GM12878 (cell line): ENCODE results near the gene ZBTB34. TPM values are rescaled to one million over a fixed set of nuclear protein-coding genes. Genes with fewer than 3 reads are reported as not detected.

Experiments used
- CBX3 ChIP-seq: fragments of 200-600 bp; sonication (generic); IDR thresholded peaks from 2 replicates; pipeline ENCODE4 v1.6.1; 2016; ENCODE audit warnings: low read depth, borderline replicate concordance
- CHD2 ChIP-seq: IDR thresholded peaks from 2 replicates; pipeline ENCODE4 v1.6.1; 2011; ENCODE audit warnings: low read depth, low read length, improper control_type of control experiment, borderline replicate concordance
- E2F4 ChIP-seq: IDR thresholded peaks from 2 replicates; pipeline ENCODE4 v1.6.1; 2012; ENCODE audit warnings: low read depth, low read length, improper control_type of control experiment
- GATAD2B ChIP-seq: fragments of 450-650 bp; conservative IDR thresholded peaks from 2 replicates; pipeline ENCODE4 v1.6.1; 2017; ENCODE audit warnings: low read depth, mild to moderate bottlenecking, moderate library complexity
- IRF3 ChIP-seq: fragments of 450-650 bp; IDR thresholded peaks from 2 replicates; pipeline ENCODE4 v1.6.1; 2014; ENCODE audit warnings: mild to moderate bottlenecking
- RELA ChIP-seq: fragments of 450-650 bp; IDR thresholded peaks from 2 replicates; pipeline ENCODE4 v1.8.0; 2014; ENCODE audit warnings: borderline replicate concordance; ENCODE audit not compliant: partially characterized antibody
- RUNX3 ChIP-seq: IDR thresholded peaks from 2 replicates; pipeline ENCODE4 v1.6.1; 2012; ENCODE audit warnings: low read length, inconsistent platforms
- SMC3 ChIP-seq: IDR thresholded peaks from 2 replicates; pipeline ENCODE4 v1.6.1; 2011; ENCODE audit warnings: low read length, improper control_type of control experiment, borderline replicate concordance
- SPI1 ChIP-seq: IDR thresholded peaks from 2 replicates; pipeline ENCODE4 v1.6.1; 2011; ENCODE audit warnings: low read depth, mild to moderate bottlenecking, low read length, moderate library complexity, borderline replicate concordance; ENCODE audit not compliant: insufficient read depth
- polyA plus RNA-seq, 11 experiments: library from polyadenylated mRNA; depleted of rRNA in 4 of 11; unstranded in 6 of 11; stranded (reverse) in 5 of 11; fragments of >200 nt; fragmentation: Nextera tagmentation in 4 of 11; fragmentation: Illumina TruSeq in 1 of 11; extraction: Ambion mirVana in 4 of 11; extraction: Trizol in 1 of 11; gene quantifications; 1 replicate in 1 of 11; 2 replicates in 10 of 11; pipeline versions ENCODE4 v1.2.1 to v1.2.3, GENCODE V29; 2011 to 2016; ENCODE audit warnings: inconsistent platforms in 2 of 11, missing spikeins in 2 of 11, low read depth in 1 of 11
- total RNA-seq, 4 experiments: library from RNA; depleted of rRNA in 3 of 4; stranded (reverse); fragments of >200 nt in 3 of 4; fragmentation: Illumina TruSeq in 1 of 4; extraction: Trizol in 1 of 4; gene quantifications; 2 replicates each; pipeline versions ENCODE4 v1.2.1 to v1.2.3, GENCODE V29; 2013 to 2021
- TF ChIP-seq, protein P1 (sequence below): IDR thresholded peaks from 2 replicates; pipeline ENCODE4 v1.6.1; 2012; ENCODE audit warnings: improper control_type of control experiment, low read depth, low read length; ENCODE audit not compliant: insufficient replicate concordance
- TF ChIP-seq, protein P2 (sequence below): fragments of 450-650 bp; IDR thresholded peaks from 2 replicates; pipeline ENCODE4 v1.6.1; 2018; ENCODE audit warnings: mild to moderate bottlenecking, low read depth, moderate library complexity; ENCODE audit not compliant: partially characterized antibody

Gene ZBTB34
- total and polyA plus RNA-seq, 10 of the 15 experiments (the other 5 are each of a cell fraction or from before 2014, with no cell fraction given) = 0.71 to 11.3 (median 3.8) TPM

DNA sequence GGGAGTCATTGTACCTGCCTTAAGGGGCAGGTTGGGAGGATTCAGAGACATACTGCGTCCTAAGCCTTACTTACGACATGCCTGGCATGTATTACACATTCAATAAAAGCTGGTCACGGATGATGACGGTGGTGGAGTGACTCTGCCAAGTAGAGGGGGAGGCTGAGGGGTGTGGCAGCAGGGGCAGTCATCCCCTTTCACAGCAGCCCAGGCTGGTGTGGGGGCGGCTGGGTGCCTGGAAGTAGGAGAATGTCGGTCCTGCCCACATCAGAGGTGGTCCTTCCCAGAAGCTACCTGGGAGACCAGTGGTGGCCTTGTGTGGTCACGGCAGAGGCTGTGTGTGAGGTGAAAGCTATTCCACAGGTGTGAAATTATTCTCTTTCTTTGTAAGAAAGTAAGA lies 8.9 kb downstream of the ZBTB34 start (continued):
- TF ChIP-seq CBX3 (no peak), E2F4 (no peak), GATAD2B (no peak), RELA (no peak), RUNX3 (no peak), IRF3 (no peak), SMC3 (no peak), CHD2 (no peak), SPI1 (no peak)
- TF ChIP-seq, protein P1, sequence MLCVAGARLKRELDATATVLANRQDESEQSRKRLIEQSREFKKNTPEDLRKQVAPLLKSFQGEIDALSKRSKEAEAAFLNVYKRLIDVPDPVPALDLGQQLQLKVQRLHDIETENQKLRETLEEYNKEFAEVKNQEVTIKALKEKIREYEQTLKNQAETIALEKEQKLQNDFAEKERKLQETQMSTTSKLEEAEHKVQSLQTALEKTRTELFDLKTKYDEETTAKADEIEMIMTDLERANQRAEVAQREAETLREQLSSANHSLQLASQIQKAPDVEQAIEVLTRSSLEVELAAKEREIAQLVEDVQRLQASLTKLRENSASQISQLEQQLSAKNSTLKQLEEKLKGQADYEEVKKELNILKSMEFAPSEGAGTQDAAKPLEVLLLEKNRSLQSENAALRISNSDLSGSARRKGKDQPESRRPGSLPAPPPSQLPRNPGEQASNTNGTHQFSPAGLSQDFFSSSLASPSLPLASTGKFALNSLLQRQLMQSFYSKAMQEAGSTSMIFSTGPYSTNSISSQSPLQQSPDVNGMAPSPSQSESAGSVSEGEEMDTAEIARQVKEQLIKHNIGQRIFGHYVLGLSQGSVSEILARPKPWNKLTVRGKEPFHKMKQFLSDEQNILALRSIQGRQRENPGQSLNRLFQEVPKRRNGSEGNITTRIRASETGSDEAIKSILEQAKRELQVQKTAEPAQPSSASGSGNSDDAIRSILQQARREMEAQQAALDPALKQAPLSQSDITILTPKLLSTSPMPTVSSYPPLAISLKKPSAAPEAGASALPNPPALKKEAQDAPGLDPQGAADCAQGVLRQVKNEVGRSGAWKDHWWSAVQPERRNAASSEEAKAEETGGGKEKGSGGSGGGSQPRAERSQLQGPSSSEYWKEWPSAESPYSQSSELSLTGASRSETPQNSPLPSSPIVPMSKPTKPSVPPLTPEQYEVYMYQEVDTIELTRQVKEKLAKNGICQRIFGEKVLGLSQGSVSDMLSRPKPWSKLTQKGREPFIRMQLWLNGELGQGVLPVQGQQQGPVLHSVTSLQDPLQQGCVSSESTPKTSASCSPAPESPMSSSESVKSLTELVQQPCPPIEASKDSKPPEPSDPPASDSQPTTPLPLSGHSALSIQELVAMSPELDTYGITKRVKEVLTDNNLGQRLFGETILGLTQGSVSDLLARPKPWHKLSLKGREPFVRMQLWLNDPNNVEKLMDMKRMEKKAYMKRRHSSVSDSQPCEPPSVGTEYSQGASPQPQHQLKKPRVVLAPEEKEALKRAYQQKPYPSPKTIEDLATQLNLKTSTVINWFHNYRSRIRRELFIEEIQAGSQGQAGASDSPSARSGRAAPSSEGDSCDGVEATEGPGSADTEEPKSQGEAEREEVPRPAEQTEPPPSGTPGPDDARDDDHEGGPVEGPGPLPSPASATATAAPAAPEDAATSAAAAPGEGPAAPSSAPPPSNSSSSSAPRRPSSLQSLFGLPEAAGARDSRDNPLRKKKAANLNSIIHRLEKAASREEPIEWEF = no peak
- TF ChIP-seq, protein P2, sequence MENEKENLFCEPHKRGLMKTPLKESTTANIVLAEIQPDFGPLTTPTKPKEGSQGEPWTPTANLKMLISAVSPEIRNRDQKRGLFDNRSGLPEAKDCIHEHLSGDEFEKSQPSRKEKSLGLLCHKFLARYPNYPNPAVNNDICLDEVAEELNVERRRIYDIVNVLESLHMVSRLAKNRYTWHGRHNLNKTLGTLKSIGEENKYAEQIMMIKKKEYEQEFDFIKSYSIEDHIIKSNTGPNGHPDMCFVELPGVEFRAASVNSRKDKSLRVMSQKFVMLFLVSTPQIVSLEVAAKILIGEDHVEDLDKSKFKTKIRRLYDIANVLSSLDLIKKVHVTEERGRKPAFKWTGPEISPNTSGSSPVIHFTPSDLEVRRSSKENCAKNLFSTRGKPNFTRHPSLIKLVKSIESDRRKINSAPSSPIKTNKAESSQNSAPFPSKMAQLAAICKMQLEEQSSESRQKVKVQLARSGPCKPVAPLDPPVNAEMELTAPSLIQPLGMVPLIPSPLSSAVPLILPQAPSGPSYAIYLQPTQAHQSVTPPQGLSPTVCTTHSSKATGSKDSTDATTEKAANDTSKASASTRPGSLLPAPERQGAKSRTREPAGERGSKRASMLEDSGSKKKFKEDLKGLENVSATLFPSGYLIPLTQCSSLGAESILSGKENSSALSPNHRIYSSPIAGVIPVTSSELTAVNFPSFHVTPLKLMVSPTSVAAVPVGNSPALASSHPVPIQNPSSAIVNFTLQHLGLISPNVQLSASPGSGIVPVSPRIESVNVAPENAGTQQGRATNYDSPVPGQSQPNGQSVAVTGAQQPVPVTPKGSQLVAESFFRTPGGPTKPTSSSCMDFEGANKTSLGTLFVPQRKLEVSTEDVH = no peak
